Measurements from ENCODE around the gene CEMP1. TPM values are rescaled to one million over a fixed set of nuclear protein-coding genes. Genes with fewer than 3 reads are reported as not detected.
"Not testable (repeated sequence)": the region's sequence is repeated elsewhere in the genome, so short reads cannot be mapped to it uniquely, and the experiment has no call there.

The CEMP1 gene
- total and polyA plus RNA-seq, 2 experiments from 2014 or later: 0.31 to 7.5 TPM

DNA sequence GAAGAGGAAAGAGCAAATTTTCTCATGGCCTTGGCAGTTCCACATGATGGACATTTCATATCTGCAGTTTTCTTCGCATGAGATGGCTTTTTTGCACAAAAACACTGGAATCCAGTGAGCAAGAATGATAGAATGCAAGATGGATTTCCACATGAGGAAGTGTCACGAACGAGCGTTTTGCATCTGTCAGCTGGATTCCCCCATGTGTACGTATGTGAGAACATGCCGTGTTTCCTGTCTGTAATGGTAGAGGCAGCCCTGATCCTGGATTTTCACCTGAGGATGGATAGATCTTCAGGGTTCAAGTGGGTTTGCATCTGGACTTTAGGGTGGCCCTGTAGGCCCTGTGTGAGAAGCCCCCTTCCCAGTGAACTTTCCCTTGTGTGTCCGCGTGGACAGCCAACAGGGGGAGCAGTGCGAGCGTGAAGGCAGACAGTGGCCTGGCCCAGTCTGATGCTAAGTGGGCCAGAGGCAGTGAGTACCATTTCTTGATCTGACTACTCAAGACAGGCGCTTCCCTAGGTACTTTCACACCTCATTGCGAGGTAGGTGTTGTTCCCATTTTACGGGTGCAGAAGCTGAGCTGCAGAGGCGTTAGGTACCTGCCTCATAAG lies 8.7 kb upstream of the CEMP1 start:
- H3K79me2 ChIP-seq (replicated peaks; ENCODE audit: insufficient read depth): peaks cover 49% of the 10 kb centered on the region
- H3K36me3 Mint-ChIP-seq (ENCODE audit: low read depth); H3K4me2 ChIP-seq; H3K27me3 Mint-ChIP-seq (ENCODE audit: insufficient read depth, low read depth, poor library complexity); H3K9me2 ChIP-seq (ENCODE audit: insufficient read depth); H2AFZ ChIP-seq; H3K27me3 ChIP-seq (ENCODE audit: insufficient read depth); H3K36me3 ChIP-seq (ENCODE audit: insufficient read depth); H4K20me1 ChIP-seq (replicated peaks; ENCODE audit: insufficient read depth); H3K27ac Mint-ChIP-seq; H3F3A ChIP-seq (replicated peaks; ENCODE audit: low read depth); H3K9me3 Mint-ChIP-seq; H3K4me3 ChIP-seq; H3K27ac ChIP-seq (ENCODE audit: low read depth); H3K4me1 ChIP-seq (ENCODE audit: insufficient read depth): not testable (repeated sequence)
- DNase-seq (ENCODE audit: low spot score) (peak; percentile 59), ATAC-seq (peak; percentile 52)
- Mint-ChIP-seq H3K4me1 (peaks cover 11% of the 10 kb centered on the region), H3K4me3 (peak overlapping the region; percentile 77)
- TF ChIP-seq, protein P1, sequence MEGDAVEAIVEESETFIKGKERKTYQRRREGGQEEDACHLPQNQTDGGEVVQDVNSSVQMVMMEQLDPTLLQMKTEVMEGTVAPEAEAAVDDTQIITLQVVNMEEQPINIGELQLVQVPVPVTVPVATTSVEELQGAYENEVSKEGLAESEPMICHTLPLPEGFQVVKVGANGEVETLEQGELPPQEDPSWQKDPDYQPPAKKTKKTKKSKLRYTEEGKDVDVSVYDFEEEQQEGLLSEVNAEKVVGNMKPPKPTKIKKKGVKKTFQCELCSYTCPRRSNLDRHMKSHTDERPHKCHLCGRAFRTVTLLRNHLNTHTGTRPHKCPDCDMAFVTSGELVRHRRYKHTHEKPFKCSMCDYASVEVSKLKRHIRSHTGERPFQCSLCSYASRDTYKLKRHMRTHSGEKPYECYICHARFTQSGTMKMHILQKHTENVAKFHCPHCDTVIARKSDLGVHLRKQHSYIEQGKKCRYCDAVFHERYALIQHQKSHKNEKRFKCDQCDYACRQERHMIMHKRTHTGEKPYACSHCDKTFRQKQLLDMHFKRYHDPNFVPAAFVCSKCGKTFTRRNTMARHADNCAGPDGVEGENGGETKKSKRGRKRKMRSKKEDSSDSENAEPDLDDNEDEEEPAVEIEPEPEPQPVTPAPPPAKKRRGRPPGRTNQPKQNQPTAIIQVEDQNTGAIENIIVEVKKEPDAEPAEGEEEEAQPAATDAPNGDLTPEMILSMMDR (conservative IDR thresholded peaks at IDR 0.05; ENCODE audit: low read depth in 2 of 2): peak; percentile 44 to 65

DNA sequence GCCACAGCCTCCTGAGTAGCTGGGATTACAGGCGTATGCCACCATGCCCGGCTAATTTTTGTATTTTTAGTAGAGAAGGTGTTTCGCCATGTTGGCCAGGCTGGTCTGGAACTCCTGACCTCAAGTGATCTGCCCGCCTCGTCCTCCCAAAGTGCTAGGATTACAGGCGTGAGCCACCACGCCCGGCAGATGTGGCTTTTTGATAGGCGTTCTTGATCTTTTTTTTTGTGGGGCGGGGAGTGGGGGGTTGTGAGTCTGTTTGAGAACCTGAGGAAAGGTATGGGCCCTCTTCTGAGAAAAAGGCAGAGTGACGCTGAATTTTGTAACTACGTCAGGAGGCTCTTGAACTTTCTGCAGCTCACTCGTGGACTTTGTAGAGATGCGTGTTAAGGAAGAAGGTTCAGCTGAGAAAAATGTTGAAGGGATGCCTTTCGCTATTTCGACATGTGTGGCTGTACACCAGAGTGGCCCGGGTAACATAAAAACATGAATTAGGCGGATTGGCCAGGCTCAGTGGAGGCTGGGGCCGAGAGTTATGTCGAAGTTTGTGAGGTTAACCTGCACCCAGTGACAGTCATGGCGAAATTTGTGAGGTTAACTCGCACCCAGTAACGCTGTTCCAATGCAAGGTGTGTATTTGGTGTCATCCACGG lies 8.1 kb upstream of the CEMP1 start:
- not testable (repeated sequence) for H3K36me3 Mint-ChIP-seq (ENCODE audit: low read depth); H3K4me1 ChIP-seq (ENCODE audit: insufficient read depth); H4K20me1 ChIP-seq (replicated peaks; ENCODE audit: insufficient read depth); H3K9me3 Mint-ChIP-seq; H2AFZ ChIP-seq; ATAC-seq; H3K27ac Mint-ChIP-seq; H3K36me3 ChIP-seq (ENCODE audit: insufficient read depth); H3K27me3 ChIP-seq (ENCODE audit: insufficient read depth); H3K9me2 ChIP-seq (ENCODE audit: insufficient read depth); DNase-seq (ENCODE audit: low spot score); H3K27me3 Mint-ChIP-seq (ENCODE audit: insufficient read depth, low read depth, poor library complexity); H3K27ac ChIP-seq (ENCODE audit: low read depth); H3F3A ChIP-seq (replicated peaks; ENCODE audit: low read depth)
- H3K4me3 Mint-ChIP-seq: peak overlapping the region; percentile 77
- Histone ChIP-seq H3K79me2 (replicated peaks; ENCODE audit: insufficient read depth) (peaks cover 43% of the 10 kb centered on the region), H3K4me2 (peak overlapping the region; percentile 81), H3K4me3 (peak overlapping the region; percentile 57)
- peaks cover 11% of the 10 kb centered on the region for H3K4me1 Mint-ChIP-seq

DNA sequence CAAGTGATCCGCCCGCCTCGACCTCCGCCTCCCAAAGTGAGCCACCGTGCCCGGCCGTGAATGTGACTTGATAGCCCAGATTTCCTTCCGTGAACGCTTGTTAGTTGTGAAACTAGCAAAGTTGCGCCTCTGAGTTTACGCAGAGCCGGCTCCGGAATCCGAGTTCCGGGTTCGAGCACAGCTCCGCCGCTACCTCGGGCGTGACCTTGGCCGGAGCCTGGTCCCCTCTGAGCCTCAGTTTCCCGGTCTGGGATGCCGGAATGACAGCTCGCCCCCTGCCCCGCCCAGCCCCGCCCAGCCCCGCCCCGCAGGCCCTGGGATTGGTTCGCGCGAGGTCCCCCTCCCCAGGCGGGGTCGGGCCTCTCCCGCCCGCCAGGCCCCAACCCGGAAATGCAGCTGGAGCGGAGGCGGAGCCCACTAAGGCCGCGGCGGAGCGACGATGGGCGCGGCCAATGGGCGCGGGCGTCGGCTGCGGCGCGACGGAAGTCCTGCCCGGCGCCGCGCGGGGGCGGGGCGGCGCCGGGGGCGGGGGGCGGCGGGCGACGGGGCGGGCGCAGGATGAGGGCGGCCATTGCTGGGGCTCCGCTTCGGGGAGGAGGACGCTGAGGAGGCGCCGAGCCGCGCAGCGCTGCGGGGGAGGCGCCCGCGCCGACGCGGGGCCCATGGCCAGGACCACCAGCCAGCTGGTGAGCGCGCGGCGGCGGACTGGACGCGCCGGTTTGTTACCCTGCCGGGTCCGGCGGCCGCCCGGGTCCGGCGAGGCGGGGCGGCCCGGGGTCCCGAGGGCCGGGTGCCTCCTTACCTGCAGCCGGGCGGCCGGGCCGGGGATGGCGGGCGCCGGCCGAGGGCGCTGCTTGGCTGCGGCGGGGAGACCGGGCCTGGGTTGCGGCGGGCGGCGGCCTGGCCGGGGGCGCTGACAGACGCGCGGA lies 6.5 kb upstream of the CEMP1 start, which contains the start of gene PDPK1:
Gene PDPK1, plus strand, starts transcription at position 571 of the 929 bp plus-strand sequence. Its CDS starts 92 bp downstream, at position 663.
- H3K27ac ChIP-seq (ENCODE audit: low read depth): no peak within 1 kb of the TSS
- H3K36me3 ChIP-seq (ENCODE audit: insufficient read depth): no peaks in the 10 kb centered on the region
- peak; percentile 82 for ATAC-seq

More for the DNA sequence above, 6.5 kb upstream of the CEMP1 start, which contains the start of gene PDPK1:
- Histone ChIP-seq H3F3A (replicated peaks; ENCODE audit: low read depth) (0 out of 2 replicates have a peak, but pooled peaks cover 3% of the 10 kb centered on the region), H4K20me1 (replicated peaks; ENCODE audit: insufficient read depth) (peaks cover 6% of the 10 kb centered on the region; the same call in 1 of the 2 replicates), H3K4me3 (peak within 1 kb of the TSS; percentile 58), H3K27me3 (ENCODE audit: insufficient read depth) (peaks cover 5% of the 10 kb centered on the region; the same call in 1 of the 2 replicates), H2AFZ (peak within 1 kb of the TSS; percentile 91; the same call in 1 of the 2 replicates), H3K9me2 (ENCODE audit: insufficient read depth) (no peaks in the 10 kb centered on the region), H3K79me2 (replicated peaks; ENCODE audit: insufficient read depth) (peaks cover 33% of the 10 kb centered on the region), H3K4me2 (peak within 1 kb of the TSS; percentile 81), H3K4me1 (ENCODE audit: insufficient read depth) (no peaks in the 10 kb centered on the region; the same call in 1 of the 2 replicates)
- Mint-ChIP-seq H3K4me3 (peak within 1 kb of the TSS; percentile 77), H3K9me3 (peaks cover 3% of the 10 kb centered on the region; the same call in 1 of the 3 replicates), H3K36me3 (ENCODE audit: low read depth) (peaks cover 5% of the 10 kb centered on the region; the same call in 2 of the 3 replicates), H3K27ac (peak within 1 kb of the TSS; percentile 71; the same call in 1 of the 2 replicates), H3K4me1 (peaks cover 13% of the 10 kb centered on the region), H3K27me3 (ENCODE audit: insufficient read depth, low read depth, poor library complexity) (peaks cover 10% of the 10 kb centered on the region)
- DNase-seq (ENCODE audit: low spot score): peak; percentile 96
- TF ChIP-seq CREB1 (CRISPR knock-in tag; IDR thresholded peaks at IDR 0.05; ENCODE audit: low read depth) (no peak), POLR2AphosphoS5 (IDR thresholded peaks at IDR 0.05; ENCODE audit: low read depth) (peak; percentile 48; the same call in 1 of the 2 replicates)

Data from GM23338 (cell line).